ENCODE data around the gene FZD7. TPM values are rescaled to one million over a fixed set of nuclear protein-coding genes. Genes with fewer than 3 reads are reported as not detected.

Gene FZD7
- total and polyA plus RNA-seq, 9 of the 15 experiments (the other 6 are each of a cell fraction or from before 2014, with no cell fraction given) = 0.11 to 2.4 (median 0.69) TPM

DNA sequence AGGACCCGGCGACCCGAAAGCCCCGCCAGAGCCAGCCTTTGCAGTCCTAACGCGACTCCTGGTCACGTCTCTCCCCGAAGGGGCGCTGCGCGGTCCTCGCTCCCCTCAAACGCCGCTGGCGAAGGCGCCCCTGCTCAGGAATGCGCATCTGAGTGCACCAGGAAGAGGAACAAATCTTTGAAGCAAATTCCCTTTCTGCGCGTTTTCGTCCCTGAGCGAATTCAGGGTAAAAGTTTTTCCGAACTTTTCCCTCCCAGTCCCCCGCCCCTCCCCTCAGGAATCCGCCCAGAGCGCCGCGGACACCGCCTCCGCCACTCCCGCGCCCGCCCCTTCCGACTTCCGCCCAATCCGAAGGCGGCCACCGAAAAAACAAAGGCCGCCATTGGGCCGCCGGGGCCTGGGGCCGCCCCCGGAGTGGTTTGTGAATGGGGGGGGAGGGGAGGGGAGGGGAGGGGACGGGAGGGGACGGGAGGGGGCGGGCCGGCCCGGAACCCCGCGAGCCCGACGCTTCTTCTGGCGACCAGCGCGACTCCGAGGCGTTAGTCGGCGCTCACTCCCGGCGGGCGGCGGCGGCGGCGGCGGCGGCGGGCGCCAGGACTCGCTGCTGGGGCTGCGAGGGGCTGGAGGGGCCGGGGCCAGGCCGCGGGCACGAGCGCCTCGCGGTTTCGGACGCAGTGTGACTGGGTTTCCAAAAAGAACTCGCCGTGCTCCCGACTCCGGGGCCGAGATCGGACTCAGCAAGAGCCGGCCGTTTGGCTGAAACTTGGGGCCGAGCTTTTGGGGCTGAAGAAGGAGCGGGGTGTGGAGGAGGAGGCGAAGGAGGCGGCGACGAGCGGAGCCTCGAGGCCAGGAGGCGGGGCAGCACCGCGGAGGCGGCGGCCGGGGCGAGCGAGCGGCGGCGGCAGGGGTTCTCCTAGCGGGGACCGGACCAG lies at the start of gene FZD7 (continued):
- TF ChIP-seq, protein P1, sequence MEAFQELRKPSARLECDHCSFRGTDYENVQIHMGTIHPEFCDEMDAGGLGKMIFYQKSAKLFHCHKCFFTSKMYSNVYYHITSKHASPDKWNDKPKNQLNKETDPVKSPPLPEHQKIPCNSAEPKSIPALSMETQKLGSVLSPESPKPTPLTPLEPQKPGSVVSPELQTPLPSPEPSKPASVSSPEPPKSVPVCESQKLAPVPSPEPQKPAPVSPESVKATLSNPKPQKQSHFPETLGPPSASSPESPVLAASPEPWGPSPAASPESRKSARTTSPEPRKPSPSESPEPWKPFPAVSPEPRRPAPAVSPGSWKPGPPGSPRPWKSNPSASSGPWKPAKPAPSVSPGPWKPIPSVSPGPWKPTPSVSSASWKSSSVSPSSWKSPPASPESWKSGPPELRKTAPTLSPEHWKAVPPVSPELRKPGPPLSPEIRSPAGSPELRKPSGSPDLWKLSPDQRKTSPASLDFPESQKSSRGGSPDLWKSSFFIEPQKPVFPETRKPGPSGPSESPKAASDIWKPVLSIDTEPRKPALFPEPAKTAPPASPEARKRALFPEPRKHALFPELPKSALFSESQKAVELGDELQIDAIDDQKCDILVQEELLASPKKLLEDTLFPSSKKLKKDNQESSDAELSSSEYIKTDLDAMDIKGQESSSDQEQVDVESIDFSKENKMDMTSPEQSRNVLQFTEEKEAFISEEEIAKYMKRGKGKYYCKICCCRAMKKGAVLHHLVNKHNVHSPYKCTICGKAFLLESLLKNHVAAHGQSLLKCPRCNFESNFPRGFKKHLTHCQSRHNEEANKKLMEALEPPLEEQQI (IDR thresholded peaks at IDR 0.05) = no peak
- TF ChIP-seq, protein P2, sequence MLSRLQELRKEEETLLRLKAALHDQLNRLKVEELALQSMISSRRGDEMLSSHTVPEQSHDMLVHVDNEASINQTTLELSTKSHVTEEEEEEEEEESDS (CRISPR knock-in tag; IDR thresholded peaks at IDR 0.05) = no peak
- TF ChIP-seq KDM5B (IDR thresholded peaks at IDR 0.05; ENCODE audit: insufficient replicate concordance, low read depth, low read length) (peak; percentile 27), SMARCA4 (IDR thresholded peaks at IDR 0.05) (no peak), ETS2 (tag; IDR thresholded peaks at IDR 0.05; ENCODE audit: borderline replicate concordance, poor library complexity, severe bottlenecking) (no peak), SAP30 (IDR thresholded peaks at IDR 0.05; ENCODE audit: borderline replicate concordance, insufficient read depth, low read depth, low read length, poor library complexity, severe bottlenecking) (no peak), RCOR1 (IDR thresholded peaks at IDR 0.05; ENCODE audit: borderline replicate concordance in 1 of 2, low read depth in 2 of 2, low read length in 2 of 2) (no peak), RBM34 (IDR thresholded peaks at IDR 0.05; ENCODE audit: borderline replicate concordance, insufficient read depth, low read length) (no peak), PYGO2 (tag; IDR thresholded peaks at IDR 0.05) (no peak), SMARCA5 (IDR thresholded peaks at IDR 0.05) (no peak), HIVEP1 (CRISPR knock-in tag; IDR thresholded peaks at IDR 0.05) (no peak)
- TF ChIP-seq, protein P3, sequence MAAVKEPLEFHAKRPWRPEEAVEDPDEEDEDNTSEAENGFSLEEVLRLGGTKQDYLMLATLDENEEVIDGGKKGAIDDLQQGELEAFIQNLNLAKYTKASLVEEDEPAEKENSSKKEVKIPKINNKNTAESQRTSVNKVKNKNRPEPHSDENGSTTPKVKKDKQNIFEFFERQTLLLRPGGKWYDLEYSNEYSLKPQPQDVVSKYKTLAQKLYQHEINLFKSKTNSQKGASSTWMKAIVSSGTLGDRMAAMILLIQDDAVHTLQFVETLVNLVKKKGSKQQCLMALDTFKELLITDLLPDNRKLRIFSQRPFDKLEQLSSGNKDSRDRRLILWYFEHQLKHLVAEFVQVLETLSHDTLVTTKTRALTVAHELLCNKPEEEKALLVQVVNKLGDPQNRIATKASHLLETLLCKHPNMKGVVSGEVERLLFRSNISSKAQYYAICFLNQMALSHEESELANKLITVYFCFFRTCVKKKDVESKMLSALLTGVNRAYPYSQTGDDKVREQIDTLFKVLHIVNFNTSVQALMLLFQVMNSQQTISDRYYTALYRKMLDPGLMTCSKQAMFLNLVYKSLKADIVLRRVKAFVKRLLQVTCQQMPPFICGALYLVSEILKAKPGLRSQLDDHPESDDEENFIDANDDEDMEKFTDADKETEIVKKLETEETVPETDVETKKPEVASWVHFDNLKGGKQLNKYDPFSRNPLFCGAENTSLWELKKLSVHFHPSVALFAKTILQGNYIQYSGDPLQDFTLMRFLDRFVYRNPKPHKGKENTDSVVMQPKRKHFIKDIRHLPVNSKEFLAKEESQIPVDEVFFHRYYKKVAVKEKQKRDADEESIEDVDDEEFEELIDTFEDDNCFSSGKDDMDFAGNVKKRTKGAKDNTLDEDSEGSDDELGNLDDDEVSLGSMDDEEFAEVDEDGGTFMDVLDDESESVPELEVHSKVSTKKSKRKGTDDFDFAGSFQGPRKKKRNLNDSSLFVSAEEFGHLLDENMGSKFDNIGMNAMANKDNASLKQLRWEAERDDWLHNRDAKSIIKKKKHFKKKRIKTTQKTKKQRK (IDR thresholded peaks at IDR 0.05; ENCODE audit: borderline replicate concordance, low read depth, low read length) = no peak
- TF ChIP-seq, protein P4, sequence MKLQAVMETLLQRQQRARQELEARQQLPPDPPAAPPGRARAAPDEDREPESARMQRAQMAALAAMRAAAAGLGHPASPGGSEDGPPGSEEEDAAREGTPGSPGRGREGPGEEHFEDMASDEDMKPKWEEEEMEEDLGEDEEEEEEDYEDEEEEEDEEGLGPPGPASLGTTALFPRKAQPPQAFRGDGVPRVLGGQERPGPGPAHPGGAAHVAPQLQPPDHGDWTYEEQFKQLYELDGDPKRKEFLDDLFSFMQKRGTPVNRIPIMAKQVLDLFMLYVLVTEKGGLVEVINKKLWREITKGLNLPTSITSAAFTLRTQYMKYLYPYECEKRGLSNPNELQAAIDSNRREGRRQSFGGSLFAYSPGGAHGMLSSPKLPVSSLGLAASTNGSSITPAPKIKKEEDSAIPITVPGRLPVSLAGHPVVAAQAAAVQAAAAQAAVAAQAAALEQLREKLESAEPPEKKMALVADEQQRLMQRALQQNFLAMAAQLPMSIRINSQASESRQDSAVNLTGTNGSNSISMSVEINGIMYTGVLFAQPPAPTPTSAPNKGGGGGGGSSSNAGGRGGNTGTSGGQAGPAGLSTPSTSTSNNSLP (IDR thresholded peaks at IDR 0.05; ENCODE audit: borderline replicate concordance, low read depth, low read length) = no peak
- TF ChIP-seq, protein P5, sequence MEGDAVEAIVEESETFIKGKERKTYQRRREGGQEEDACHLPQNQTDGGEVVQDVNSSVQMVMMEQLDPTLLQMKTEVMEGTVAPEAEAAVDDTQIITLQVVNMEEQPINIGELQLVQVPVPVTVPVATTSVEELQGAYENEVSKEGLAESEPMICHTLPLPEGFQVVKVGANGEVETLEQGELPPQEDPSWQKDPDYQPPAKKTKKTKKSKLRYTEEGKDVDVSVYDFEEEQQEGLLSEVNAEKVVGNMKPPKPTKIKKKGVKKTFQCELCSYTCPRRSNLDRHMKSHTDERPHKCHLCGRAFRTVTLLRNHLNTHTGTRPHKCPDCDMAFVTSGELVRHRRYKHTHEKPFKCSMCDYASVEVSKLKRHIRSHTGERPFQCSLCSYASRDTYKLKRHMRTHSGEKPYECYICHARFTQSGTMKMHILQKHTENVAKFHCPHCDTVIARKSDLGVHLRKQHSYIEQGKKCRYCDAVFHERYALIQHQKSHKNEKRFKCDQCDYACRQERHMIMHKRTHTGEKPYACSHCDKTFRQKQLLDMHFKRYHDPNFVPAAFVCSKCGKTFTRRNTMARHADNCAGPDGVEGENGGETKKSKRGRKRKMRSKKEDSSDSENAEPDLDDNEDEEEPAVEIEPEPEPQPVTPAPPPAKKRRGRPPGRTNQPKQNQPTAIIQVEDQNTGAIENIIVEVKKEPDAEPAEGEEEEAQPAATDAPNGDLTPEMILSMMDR (IDR thresholded peaks at IDR 0.05 in 2 of 3, conservative IDR thresholded peaks at IDR 0.05 in 1 of 3; ENCODE audit: insufficient read depth in 2 of 3, low read depth in 1 of 3, low read length in 3 of 3) = peak; percentile 14 to 42 (median 21); a peak in 2 of 6 replicates

Measured in K562 (cell line).